HG02840 (cell line): ENCODE measurements around the gene CANX.

ENCODE experiments used
- ATAC-seq: cut with Tn5 transposase; IDR thresholded peaks from one replicate; pipeline ENCODE4 v1.9.1; 2021; ENCODE audit warnings: mild to moderate bottlenecking, moderate library complexity, moderate number of reproducible peaks; ENCODE audit not compliant: unreplicated experiment, low FRiP score

CANX gene

DNA sequence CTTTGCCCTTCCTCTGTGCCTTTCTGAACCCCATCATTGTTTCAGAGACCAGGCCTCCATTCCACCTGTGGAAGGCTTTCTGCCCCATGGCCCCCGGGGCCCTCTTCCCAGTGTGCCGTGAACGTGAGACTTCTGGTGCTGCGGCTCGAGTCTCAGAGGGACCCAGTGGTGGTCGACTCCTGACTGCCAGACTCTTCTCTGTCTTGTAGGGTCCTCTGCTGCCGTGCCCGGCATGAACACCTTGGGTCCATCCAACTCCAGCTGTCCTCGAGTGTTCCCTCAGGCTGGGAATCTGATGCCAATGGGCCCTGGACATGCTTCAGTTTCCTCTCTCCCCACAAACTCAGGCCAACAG lies 74.9 kb downstream of the CANX start:
- ATAC-seq, result no peak

DNA sequence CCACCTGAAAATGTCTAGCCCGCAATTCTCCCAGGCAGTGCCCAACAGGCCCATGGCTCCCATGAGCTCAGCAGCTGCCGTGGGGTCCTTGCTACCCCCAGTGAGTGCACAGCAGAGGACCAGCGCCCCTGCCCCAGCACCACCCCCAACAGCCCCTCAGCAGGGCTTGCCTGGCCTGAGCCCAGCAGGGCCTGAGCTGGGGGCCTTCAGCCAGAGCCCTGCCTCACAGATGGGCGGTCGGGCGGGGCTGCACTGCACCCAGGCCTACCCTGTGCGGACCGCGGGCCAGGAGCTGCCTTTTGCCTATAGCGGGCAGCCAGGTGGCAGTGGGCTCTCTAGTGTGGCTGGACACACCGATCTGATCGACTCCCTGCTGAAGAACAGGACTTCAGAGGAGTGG lies 75.7 kb downstream of the CANX start:
- ATAC-seq, result no peak

DNA sequence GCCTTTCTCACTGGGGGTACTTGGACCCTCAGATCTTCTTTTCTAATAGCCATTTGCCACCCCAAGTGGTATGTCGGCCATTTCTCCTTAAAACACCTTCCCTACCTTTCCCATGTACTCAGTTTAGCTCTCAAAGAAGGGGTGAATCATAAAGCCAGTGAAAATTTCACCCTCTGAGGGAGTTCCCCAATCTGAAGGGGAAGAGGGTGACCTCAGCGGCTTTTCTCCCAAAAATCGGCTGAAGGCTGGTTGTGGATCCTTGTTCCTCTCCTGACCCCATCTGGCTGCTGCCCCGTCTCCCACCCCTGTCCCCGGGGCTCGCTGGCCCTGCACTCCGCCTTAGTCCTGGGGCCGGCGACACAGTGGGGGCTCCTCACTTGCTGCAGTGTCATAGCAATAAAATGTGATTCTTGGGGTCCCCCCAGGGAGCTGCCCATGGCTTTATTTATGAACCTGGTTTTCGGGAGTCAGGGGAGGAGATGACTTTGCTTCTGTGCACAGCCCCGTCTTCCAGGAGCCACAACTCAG lies 77.7 kb downstream of the CANX start:
- ATAC-seq, result no peak

DNA sequence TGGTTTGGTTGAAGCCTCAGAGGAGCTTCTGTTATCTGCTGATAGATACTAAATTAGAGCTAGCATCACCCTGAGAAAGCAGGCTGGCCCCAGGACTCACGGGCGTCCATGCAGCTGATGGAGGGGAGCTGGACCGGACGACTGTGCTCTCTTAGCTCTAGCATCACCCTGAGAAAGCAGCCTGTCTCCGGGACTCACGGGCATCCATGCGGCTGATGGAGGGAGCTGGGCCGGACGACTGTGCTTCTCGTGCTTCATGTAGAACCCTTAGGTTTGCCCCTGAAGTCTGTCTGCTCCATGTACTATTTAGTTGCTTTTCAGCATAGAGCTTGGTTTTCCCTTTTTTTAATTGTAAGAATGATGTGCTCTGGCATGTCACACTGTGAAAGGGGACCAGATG lies 78.7 kb downstream of the CANX start:
- no peak for ATAC-seq

GRCh38 chr5:179777909-179778308 lies 79.1 kb downstream of the CANX start:
- no peak for ATAC-seq

- no peak for ATAC-seq
Observed at GRCh38 chr5:179778591-179778990, 79.8 kb downstream of the CANX start.

- no peak for ATAC-seq
Observed at GRCh38 chr5:179779826-179780225, 81.1 kb downstream of the CANX start.

GRCh38 chr5:179780362-179780761 lies 81.6 kb downstream of the CANX start:
- ATAC-seq, result no peak
